Parathyroid adenoma (tissue), 2 donors: Measurements from ENCODE around the gene SLC13A1.

ENCODE experiments used
- H2AFZ ChIP-seq: fragments of 300-600 bp; sonication (generic); one replicate; pipeline ENCODE4 v1.7.0; 2017; ENCODE audit warnings: antibody characterized with exemption, mild to moderate bottlenecking
- H3K27ac ChIP-seq: fragments of 300-600 bp; sonication (generic); one replicate; pipeline ENCODE4 v1.7.0; 2017
- H3K27me3 ChIP-seq: fragments of 300-600 bp; sonication (generic); one replicate; pipeline ENCODE4 v1.7.0; 2017; ENCODE audit warnings: low read length; ENCODE audit not compliant: control insufficient read depth, insufficient read depth
- H3K36me3 ChIP-seq: fragments of 300-600 bp; sonication (generic); one replicate; pipeline ENCODE4 v1.7.0; 2017; ENCODE audit warnings: low read length; ENCODE audit not compliant: control insufficient read depth, insufficient read depth
- H3K4me1 ChIP-seq: fragments of 300-600 bp; sonication (generic); one replicate; pipeline ENCODE4 v1.7.0; 2017; ENCODE audit warnings: control low read depth
- H3K4me2 ChIP-seq: fragments of 300-600 bp; sonication (generic); one replicate; pipeline ENCODE4 v1.7.0; 2017; ENCODE audit warnings: low read length
- H3K4me3 ChIP-seq: fragments of 300-600 bp; sonication (generic); one replicate; pipeline ENCODE4 v1.7.0; 2017; ENCODE audit warnings: low read depth, low read length
- H3K79me2 ChIP-seq: fragments of 300-600 bp; sonication (generic); one replicate; pipeline ENCODE4 v1.7.0; 2017; ENCODE audit warnings: control low read depth
- H3K9ac ChIP-seq: fragments of 300-600 bp; sonication (generic); one replicate; pipeline ENCODE4 v1.7.0; 2017; ENCODE audit warnings: mild to moderate bottlenecking
- H3K9me3 ChIP-seq: fragments of 300-600 bp; sonication (generic); one replicate; pipeline ENCODE4 v1.7.0; 2017; ENCODE audit warnings: low read length; ENCODE audit not compliant: control insufficient read depth
- CTCF ChIP-seq: fragments of 300-600 bp; sonication (generic); IDR thresholded peaks from one replicate; pipeline ENCODE4 v1.7.0; 2017; ENCODE audit warnings: antibody characterized with exemption, mild to moderate bottlenecking
- donor health status: primary hyperparathyroidism.

The SLC13A1 gene

GRCh38 chr7:123115331-123115730 lies 84.4 kb downstream of the SLC13A1 start:
- H3K4me1 ChIP-seq, result no peaks in the 10 kb centered on the region

GRCh38 chr7:123114288-123114687 lies 85.5 kb downstream of the SLC13A1 start:
- Histone ChIP-seq H3K4me2 (no peak overlapping the region), H3K79me2 (no peaks in the 10 kb centered on the region), H3K27me3 (no peaks in the 10 kb centered on the region), H3K9ac (no peak overlapping the region), H3K4me3 (no peak overlapping the region), H3K9me3 (no peaks in the 10 kb centered on the region), H3K4me1 (no peaks in the 10 kb centered on the region), H3K36me3 (no peaks in the 10 kb centered on the region), H3K27ac (no peak overlapping the region), H2AFZ (no peak overlapping the region)
- TF ChIP-seq CTCF, result no peak

More at GRCh38 chr7:123115331-123115730, 84.4 kb downstream of the SLC13A1 start:
- TF ChIP-seq CTCF, result no peak
- Histone ChIP-seq H3K36me3 (no peaks in the 10 kb centered on the region), H2AFZ (no peak overlapping the region), H3K9ac (no peak overlapping the region), H3K4me2 (no peak overlapping the region), H3K27ac (no peak overlapping the region), H3K4me3 (no peak overlapping the region), H3K27me3 (no peaks in the 10 kb centered on the region), H3K9me3 (no peaks in the 10 kb centered on the region), H3K79me2 (no peaks in the 10 kb centered on the region)

- H2AFZ ChIP-seq, result no peak overlapping the region
- TF ChIP-seq CTCF, result no peak
These were observed 86.9 kb downstream of the SLC13A1 start for GRCh38 chr7:123112833-123113232.

GRCh38 chr7:123099712-123100111 lies 100.1 kb downstream of the SLC13A1 start:
- Histone ChIP-seq H2AFZ (no peak overlapping the region), H3K79me2 (no peaks in the 10 kb centered on the region), H3K4me2 (no peak overlapping the region), H3K9ac (no peak overlapping the region), H3K27ac (no peak overlapping the region), H3K4me3 (no peak overlapping the region), H3K9me3 (no peaks in the 10 kb centered on the region), H3K4me1 (no peaks in the 10 kb centered on the region), H3K36me3 (no peaks in the 10 kb centered on the region), H3K27me3 (no peaks in the 10 kb centered on the region)
- no peak for TF ChIP-seq CTCF

More at GRCh38 chr7:123112833-123113232, 86.9 kb downstream of the SLC13A1 start:
- Histone ChIP-seq H3K27ac (no peak overlapping the region), H3K4me1 (no peaks in the 10 kb centered on the region), H3K36me3 (no peaks in the 10 kb centered on the region), H3K27me3 (no peaks in the 10 kb centered on the region), H3K9ac (no peak overlapping the region), H3K4me3 (no peak overlapping the region), H3K9me3 (no peaks in the 10 kb centered on the region), H3K79me2 (no peaks in the 10 kb centered on the region), H3K4me2 (no peak overlapping the region)

- Histone ChIP-seq H3K79me2 (no peaks in the 10 kb centered on the region), H3K4me1 (no peaks in the 10 kb centered on the region), H3K27ac (no peak overlapping the region), H3K9ac (no peak overlapping the region), H2AFZ (no peak overlapping the region), H3K36me3 (no peaks in the 10 kb centered on the region), H3K4me3 (no peak overlapping the region), H3K27me3 (no peaks in the 10 kb centered on the region), H3K4me2 (no peak overlapping the region), H3K9me3 (no peaks in the 10 kb centered on the region)
- no peak for TF ChIP-seq CTCF
These were observed 102.8 kb downstream of the SLC13A1 start for GRCh38 chr7:123096976-123097375.
